Kidney (tissue), 14 donors: ENCODE results near the gene CLTCL1. TPM values are rescaled to one million over a fixed set of nuclear protein-coding genes. Genes with fewer than 3 reads are reported as not detected.
"Not testable (repeated sequence)": the region's sequence is repeated elsewhere in the genome, so short reads cannot be mapped to it uniquely, and the experiment has no call there.

Experiments used
- DNase-seq, 5 donors: peaks; one replicate each; pipeline ENCODE4 v3.0.0-alpha.2; 2013 to 2020
- FAIRE-seq: peaks from 2 replicates; lab custom pipeline; 2012; peaks lifted over from hg19 to GRCh38; lab: Jason Lieb, UNC
- H3K27ac ChIP-seq, 2 donors: one replicate each; pipeline ENCODE4 v1.7.0; 2013; ENCODE audit warnings: low read depth in 2 of 2, low read length in 2 of 2, inconsistent platforms in 1 of 2
- H3K27me3 ChIP-seq: one replicate; pipeline ENCODE4 v1.7.1; 2013; ENCODE audit warnings: low read length, inconsistent platforms; ENCODE audit not compliant: control insufficient read depth, insufficient read depth
- H3K36me3 ChIP-seq, 3 donors: one replicate each; pipeline versions ENCODE4 v1.7.0 to v1.7.1; 2013; ENCODE audit warnings: low read length in 3 of 3, control low read depth in 1 of 3, inconsistent platforms in 1 of 3; ENCODE audit not compliant: insufficient read depth in 3 of 3, control insufficient read depth in 2 of 3
- H3K4me1 ChIP-seq, 3 donors: one replicate each; pipeline versions ENCODE4 v1.7.0 to v1.7.1; 2013; ENCODE audit warnings: low read length in 3 of 3, inconsistent platforms in 1 of 3, low read depth in 1 of 3; ENCODE audit not compliant: control insufficient read depth in 2 of 3, insufficient read depth in 2 of 3
- H3K4me3 ChIP-seq, 3 donors: one replicate each; pipeline versions ENCODE4 v1.7.0 to v1.8.1; 2013; ENCODE audit warnings: low read length in 3 of 3, control low read depth in 1 of 3, inconsistent platforms in 1 of 3
- H3K9ac ChIP-seq, 3 donors: one replicate each; pipeline versions ENCODE4 v1.7.0 to v1.7.1; 2013; ENCODE audit warnings: low read length in 3 of 3, control low read depth in 1 of 3, inconsistent platforms in 1 of 3
- H3K9me3 ChIP-seq, 3 donors: one replicate each; pipeline versions ENCODE4 v1.7.0 to v1.7.1; 2013; ENCODE audit warnings: low read length in 3 of 3, control low read depth in 1 of 3, inconsistent platforms in 1 of 3; ENCODE audit not compliant: control insufficient read depth in 2 of 3, insufficient read depth in 1 of 3
- intact Hi-C: fragments of 100-400 bp; cut with DNase I; formaldehyde crosslinking; loops from one replicate; pipeline ENCODE4 v1.11.1; 2022
- polyA plus RNA-seq: library from polyadenylated mRNA; stranded (reverse); fragments of 350-450 nt; fragmentation: Illumina TruSeq; extraction: RNeasy Lipid Tissue Mini Kit (QIAGEN cat#74804); gene quantifications from one replicate; pipeline ENCODE4 v1.2.3, GENCODE V29; 2014; ENCODE audit warnings: low read depth, low replicate concordance; ENCODE audit not compliant: insufficient read depth
- total RNA-seq: library from RNA; stranded (reverse); fragmentation: NEBNext Ultra II Directional; extraction: Animal tissue kit (Norgen Biotek cat#: 25700); gene quantifications from one replicate; pipeline ENCODE4 v1.2.1, GENCODE V29; 2021
- TF ChIP-seq, protein P1 (sequence below): IDR thresholded peaks from 3 replicates; pipeline ENCODE4 v1.5.1; 2012; ENCODE audit warnings: mild to moderate bottlenecking, moderate library complexity, borderline replicate concordance; ENCODE audit not compliant: insufficient read depth; ENCODE audit errors: extremely low read depth
- donor health status: control.
- donor health status: control.
- donor health status: control.
- donor health status: control.
- donor health status: control.
- donor health status: DM: yes; HTN: yes; CAD: no.
- donor health status: Normal renal cell carcinoma (clear cell type).

CLTCL1 gene
- total and polyA plus RNA-seq, 2 donors from 2014 or later: 4.0 to 6.3 TPM

DNA sequence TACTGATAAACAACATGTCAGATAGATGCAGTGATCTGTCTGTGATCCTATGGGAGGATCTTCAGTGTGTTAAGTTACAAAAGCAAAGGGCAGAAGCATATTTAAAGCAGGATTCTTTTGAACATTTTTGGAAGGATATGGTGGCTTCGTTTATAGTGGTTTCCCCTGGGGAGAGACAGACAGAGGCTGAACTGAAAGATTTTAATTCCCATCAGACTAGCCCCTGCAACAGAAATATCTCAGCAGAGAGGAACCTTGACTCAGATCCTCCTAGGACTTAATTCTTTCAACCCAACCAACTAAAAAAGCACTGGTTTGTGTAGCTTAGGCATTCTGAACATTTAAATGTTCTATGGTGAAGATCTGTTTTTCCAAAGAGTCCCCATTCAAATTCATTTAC, 5.7 kb downstream of the CLTCL1 start:
- Histone ChIP-seq H3K4me1 (peaks cover 0 to 4% (median 4%) of the 10 kb centered on the region in 3 donors), H3K36me3 (no peaks in the 10 kb centered on the region), H3K9me3 (no peaks in the 10 kb centered on the region), H3K27ac (no peak overlapping the region), H3K9ac (no peak overlapping the region), H3K4me3 (no peak overlapping the region), H3K27me3 (no peaks in the 10 kb centered on the region)
- TF ChIP-seq, protein P1, sequence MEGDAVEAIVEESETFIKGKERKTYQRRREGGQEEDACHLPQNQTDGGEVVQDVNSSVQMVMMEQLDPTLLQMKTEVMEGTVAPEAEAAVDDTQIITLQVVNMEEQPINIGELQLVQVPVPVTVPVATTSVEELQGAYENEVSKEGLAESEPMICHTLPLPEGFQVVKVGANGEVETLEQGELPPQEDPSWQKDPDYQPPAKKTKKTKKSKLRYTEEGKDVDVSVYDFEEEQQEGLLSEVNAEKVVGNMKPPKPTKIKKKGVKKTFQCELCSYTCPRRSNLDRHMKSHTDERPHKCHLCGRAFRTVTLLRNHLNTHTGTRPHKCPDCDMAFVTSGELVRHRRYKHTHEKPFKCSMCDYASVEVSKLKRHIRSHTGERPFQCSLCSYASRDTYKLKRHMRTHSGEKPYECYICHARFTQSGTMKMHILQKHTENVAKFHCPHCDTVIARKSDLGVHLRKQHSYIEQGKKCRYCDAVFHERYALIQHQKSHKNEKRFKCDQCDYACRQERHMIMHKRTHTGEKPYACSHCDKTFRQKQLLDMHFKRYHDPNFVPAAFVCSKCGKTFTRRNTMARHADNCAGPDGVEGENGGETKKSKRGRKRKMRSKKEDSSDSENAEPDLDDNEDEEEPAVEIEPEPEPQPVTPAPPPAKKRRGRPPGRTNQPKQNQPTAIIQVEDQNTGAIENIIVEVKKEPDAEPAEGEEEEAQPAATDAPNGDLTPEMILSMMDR: no peak
- no peak for DNase-seq
- no peak for FAIRE-seq
- intact Hi-C loops: no loop called here

DNA sequence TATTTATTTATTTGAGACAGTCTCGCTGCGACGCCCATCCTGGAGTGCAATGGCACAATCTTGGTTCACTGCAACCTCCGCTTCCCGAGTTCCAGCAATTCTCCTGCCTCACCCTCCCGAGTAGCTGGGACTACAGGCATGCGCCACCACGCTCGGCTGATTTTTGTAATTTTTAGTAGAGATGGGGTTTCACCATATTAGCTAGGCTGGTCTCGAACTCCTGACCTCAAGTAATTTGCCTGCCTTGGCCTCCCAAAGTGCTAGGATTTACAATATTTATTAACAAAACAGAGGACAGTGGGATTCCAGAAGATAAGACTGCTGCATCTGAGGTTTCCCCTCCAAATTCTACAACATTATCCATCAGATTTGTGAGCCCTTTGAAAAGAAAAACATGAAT, 12.4 kb downstream of the CLTCL1 start:
- H3K27me3 ChIP-seq, H3K4me1 ChIP-seq, H3K36me3 ChIP-seq, H3K9ac ChIP-seq, H3K27ac ChIP-seq, H3K9me3 ChIP-seq, DNase-seq, H3K4me3 ChIP-seq, FAIRE-seq, intact Hi-C loops: not testable (repeated sequence)

DNA sequence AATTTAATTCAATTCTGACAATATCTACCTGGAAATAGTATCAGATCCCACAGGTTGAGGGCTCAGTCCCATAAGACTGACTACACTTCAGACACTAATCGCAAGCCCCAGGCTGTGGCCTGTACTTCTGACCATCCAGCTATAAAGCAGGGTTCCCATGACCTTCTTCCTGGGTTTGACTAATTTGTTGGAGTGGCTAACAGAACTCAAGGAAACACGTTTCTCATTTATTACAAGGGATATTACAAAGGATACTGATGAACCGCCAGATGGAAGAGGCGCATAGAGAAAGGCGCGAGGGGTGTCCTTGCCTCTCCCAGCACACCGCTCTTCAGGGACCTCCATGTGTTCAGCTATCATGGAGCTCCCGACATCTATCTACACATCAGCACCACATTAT, 13.7 kb downstream of the CLTCL1 start:
- H3K9me3 ChIP-seq: no peaks in the 10 kb centered on the region
- intact Hi-C loops: no loop called here
- H3K27ac ChIP-seq: no peak overlapping the region
- no peak for FAIRE-seq
- no peak overlapping the region for H3K4me3 ChIP-seq
- H3K36me3 ChIP-seq: no peaks in the 10 kb centered on the region
- no peak for DNase-seq
- H3K9ac ChIP-seq: no peak overlapping the region
- H3K27me3 ChIP-seq: no peaks in the 10 kb centered on the region
- TF ChIP-seq, protein P1: no peak
- H3K4me1 ChIP-seq: no peaks in the 10 kb centered on the region

DNA sequence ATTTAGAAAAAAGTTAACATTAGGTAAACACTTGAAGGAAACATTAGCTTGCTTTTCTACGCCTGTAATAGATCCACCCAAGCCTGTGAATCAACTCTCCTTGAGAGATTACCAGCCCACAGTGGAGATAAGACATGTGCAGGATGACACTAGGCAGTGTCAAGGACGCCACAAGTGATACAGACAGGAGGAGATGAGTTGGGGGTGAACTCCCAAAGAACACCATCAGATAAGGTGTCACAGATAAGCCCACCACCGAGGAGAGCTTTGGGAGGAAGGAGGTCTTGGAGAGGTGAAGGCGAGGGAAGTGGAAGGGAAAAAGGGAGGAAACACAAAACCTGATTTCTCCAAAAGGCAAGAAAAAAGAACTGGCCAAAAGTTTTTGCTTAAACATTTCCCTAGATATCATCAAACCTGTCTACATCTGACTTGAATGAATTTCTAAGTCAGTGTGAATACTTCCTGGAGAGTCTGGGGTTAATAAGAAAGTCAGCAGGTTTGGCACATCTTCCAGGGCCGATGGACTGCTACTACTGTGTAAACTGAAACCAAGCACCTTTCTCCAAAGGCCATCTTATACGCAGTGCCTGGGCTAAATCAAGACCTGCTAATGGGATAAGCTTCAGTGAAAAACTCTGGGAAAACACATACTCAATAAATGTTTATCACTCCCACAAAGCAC, 15.5 kb downstream of the CLTCL1 start:
- H3K27me3 ChIP-seq: no peaks in the 10 kb centered on the region
- H3K27ac ChIP-seq: no peak overlapping the region
- H3K9me3 ChIP-seq: no peaks in the 10 kb centered on the region
- DNase-seq (peak in 2 of 5 donors; percentile 13 to 20), FAIRE-seq (no peak)
- no peak overlapping the region for H3K4me3 ChIP-seq
- H3K9ac ChIP-seq: no peak overlapping the region
- no peaks in the 10 kb centered on the region for H3K4me1 ChIP-seq
- intact Hi-C loops: no loop called here
- TF ChIP-seq, protein P1: no peak
- H3K36me3 ChIP-seq: no peaks in the 10 kb centered on the region
